HG02852 (cell line): ENCODE measurements around the gene PTF1A.

ENCODE experiments used
- ATAC-seq: cut with Tn5 transposase; IDR thresholded peaks from one replicate; pipeline ENCODE4 v1.9.1; 2021; ENCODE audit warnings: mild to moderate bottlenecking, moderate library complexity; ENCODE audit not compliant: unreplicated experiment

PTF1A gene

DNA sequence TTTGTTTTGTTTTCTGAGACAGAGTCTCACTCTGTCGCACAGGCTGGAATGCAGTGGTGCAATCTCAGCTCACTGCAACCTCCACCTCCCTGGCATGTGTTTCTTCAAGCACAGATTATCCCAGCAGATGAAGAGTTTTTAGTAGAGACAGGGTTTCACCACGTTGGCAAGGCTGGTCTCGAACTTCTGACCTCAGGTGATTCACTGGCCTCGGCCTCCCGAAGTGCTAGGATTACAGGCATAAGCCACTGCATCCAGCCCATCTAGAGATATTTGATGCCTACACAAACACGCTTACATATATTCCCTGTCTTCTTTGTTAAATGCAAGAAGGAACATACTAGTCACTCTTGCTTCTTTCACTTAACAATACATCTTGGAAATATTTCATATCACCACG is 5.9 kb upstream of the PTF1A start:
- no peak for ATAC-seq

- no peak for ATAC-seq
Observed at GRCh38 chr10:23186697-23187096, 5.4 kb upstream of the PTF1A start.

- no peak for ATAC-seq
Observed at GRCh38 chr10:23187155-23187554, 5.0 kb upstream of the PTF1A start.

DNA sequence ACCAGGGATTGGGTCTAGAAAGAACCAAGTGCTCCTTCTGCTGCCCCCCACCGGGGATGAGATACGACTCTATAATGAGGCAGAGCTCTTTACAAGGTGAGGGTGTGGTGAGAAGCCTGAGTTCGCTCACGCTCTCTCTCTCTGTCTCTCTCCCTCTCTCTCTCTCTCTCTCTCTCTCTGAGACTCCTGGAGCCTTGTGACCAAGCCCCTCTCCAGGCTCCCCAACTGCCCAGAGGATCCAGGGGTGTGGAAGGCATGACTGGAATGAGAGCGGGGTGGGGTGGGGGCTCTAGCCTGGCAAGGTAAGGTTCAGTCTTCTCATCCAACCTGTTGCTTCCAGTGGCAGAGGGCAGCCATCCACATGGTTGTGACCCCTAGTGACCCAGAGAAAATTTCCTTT is 3.1 kb upstream of the PTF1A start:
- no peak for ATAC-seq

- ATAC-seq, result no peak
Observed at GRCh38 chr10:23190872-23191763, 994 bp upstream of the PTF1A start.

GRCh38 chr10:23192712-23193434 is 761 bp downstream of the PTF1A start:
- ATAC-seq, result no peak

DNA sequence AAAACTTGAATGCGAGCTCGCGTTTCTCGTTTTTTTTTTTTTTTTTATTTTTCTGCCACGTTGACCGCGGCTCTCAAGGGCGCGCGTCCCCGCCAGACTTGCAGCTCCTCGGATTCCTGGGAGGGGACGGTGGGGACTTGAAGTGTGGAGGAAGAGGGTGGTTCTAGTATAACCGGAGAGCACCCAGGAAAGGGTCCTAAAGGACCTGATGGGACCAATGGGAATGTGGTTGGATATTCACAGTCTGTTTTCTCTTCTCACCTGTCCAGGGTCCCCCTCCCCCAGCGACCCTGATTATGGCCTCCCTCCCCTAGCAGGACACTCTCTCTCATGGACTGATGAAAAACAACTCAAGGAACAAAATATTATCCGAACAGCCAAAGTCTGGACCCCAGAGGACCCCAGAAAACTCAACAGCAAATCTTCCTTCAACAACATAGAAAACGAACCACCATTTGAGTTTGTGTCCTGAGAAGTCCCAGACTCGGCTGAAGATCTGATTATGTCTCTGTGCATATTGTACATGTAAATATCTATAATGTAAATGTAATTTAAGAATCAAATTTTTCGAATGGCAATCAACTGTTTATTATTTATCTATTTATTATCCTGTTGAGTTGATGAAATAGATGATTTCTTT is 1.4 kb downstream of the PTF1A start:
- ATAC-seq, result no peak

GRCh38 chr10:23194471-23194965 is 2.4 kb downstream of the PTF1A start:
- ATAC-seq, result no peak

DNA sequence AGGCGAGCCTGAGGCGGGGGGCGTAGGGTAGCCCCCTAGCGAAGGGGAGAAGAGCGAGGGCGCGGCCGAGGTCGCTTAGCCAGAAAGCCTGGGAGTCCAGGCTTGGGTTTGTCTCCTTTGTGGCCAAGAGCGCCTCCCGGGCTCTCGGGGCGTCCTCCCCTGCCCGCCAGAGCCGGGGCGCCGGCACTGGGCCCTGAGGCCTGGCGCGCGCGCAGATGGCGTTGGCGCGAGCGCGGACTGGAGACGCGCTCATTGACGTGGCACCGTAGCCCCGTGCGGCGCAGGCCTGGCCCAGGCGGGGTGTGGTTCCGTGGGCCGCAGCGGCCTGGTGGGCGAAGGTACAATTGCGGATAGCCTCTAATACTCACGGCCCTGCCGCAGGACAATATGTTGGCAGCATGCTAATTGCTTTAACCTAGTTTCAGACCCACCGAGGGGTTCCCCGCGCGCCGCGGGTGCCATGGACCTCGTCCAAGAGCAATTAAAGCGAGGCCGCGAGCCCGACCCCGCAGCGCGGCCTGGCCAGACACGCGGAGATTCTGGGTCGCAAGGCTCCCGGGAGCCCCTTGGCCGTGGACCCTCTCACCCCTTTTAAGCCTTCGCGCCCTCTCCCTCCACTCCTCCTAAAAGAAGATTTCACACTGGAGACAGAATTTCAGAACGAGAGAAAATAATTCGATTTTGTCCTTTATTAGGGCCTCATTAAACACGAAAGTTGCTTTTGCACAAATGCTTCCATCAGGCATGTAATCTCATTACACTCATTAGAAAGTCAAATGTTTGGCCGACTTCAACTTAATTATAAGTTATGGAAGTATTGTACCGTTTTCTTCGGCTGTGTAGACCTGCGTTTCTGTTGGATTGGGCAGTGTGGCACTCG is 3.1 kb downstream of the PTF1A start:
- no peak for ATAC-seq

GRCh38 chr10:23195846-23196600 is 3.9 kb downstream of the PTF1A start:
- ATAC-seq, result no peak

- no peak for ATAC-seq
Observed at GRCh38 chr10:23196915-23197314, 4.8 kb downstream of the PTF1A start.

DNA sequence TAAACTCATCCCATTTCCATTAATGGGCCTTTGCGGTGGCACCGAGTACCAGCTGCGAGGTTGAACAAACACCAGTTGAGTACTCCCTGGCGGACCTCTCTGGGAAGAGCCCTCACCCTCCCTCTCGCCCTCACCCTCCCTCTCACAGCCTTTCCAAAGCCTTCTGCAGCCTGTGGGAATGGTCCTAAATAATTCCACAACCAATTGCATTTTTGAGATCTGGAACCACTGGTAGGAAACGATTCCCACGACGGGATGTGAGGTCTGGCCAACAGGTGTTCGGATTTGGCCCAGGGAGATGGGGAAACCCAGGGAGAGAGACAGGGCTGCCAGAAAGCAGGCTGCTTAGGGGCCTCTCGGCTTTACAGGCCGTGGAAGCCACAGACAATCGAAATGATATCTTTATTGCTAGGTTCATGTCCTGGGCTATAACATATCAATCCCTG is 5.3 kb downstream of the PTF1A start:
- ATAC-seq, result no peak

DNA sequence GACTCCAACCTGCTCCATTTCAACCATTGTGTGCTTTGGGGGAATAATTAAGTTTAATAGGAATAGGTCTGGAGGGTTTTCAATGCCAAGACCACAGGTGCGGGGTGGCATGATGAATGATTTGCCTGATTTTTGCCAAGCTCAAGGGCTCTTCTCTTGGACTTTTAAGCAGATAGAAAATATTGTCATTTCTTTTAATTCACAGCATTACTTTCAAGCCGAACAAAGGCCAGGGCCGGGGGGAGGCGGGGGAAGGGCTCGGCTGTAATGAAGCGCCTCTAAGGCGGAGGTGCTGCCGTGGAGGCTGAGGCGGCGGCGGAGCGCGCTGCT is 6.5 kb downstream of the PTF1A start:
- no peak for ATAC-seq

DNA sequence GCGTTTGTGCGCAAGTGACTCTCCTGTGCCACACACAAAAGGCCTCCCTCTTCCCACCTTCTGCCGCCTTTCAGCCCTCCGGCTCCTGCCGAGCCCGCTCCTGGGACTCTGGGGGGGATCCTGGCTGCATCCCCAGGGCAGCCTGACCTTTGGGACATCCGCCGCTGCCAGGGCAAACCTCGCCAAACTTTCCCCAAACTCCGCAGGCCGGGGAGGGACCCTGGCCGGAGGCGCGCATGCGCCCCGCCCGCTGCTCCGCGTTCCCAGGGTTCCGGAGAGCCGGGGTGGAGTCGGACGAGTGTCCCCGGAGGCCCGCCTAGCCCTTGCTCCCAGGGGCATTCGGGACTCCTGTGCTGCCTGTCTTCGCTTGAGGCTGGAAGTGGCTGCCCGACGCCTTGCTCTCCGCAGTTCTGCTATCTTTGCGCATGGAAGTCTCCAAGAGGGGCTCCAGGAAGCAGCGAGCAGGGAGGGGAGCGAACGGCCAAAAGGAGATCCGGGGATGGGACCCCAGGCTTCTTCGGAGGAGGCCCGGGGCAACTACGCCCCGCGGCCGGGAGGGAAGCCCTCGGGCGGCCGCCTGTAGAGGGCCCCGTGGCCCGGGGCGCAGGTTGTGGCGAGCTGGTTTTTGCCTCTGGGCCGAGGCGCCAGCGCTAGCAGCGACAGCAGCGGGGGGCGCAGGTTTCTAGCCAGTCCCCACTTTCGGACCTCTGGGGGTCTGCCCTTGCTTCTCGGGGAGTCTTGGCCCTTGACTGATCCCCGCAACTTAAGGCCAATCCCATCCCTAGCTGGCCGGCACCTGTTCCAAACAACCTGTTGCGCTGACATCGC is 7.0 kb downstream of the PTF1A start:
- ATAC-seq, result no peak

DNA sequence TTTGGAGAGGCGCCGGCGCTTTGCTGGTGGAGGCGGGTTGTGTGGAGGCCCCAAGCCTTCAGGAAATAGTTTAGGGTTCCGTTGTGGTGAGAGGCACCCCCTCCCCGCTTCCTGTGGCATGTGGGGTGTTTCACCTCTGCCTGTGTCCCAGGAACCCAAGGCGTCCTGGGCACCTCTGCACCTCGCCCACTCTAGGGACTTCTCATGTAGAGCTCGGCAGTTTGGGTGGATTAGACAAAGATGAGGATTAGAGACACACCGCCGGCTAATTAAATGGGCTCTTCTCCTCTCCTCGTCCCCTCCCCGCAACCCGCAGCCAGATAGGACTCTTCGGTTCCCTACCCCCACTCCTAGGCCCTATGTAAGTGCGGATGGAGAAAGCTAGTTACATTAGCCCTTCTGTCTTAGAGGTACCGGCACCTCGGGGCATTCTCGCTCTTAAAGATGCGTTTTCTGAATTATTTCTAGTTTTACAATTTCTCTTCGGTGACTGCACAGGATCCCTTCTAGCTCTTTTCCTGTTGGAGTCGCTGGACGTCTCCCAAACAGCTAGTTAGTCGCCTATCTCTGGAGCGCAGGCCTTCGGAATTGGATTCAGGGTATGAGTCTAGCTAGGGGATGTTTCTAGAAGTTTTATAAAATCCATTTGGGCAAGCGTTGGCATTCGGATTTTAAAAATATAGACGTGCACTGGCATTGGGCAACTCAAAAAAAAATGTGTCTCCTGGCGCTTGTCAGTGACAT is 7.8 kb downstream of the PTF1A start:
- ATAC-seq, result no peak

DNA sequence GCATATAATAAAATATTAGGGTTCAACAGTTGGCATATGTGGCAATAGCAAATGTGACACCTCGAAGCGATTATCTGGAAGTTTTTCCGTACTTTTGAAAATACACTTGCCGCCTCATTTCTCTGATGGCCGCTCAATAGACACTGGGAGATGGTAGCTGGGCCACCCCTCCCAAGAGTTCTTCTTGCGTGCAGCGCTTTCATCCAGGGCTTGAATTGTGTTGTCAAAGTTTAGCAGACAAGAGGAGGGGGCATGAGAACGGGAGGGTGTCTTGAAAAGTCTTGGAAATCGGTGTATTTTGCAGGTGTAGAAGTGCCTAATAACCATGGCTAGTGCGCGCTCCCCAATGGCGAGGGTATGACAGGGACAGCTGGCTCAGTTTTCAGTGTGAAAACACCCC is 8.5 kb downstream of the PTF1A start:
- no peak for ATAC-seq

DNA sequence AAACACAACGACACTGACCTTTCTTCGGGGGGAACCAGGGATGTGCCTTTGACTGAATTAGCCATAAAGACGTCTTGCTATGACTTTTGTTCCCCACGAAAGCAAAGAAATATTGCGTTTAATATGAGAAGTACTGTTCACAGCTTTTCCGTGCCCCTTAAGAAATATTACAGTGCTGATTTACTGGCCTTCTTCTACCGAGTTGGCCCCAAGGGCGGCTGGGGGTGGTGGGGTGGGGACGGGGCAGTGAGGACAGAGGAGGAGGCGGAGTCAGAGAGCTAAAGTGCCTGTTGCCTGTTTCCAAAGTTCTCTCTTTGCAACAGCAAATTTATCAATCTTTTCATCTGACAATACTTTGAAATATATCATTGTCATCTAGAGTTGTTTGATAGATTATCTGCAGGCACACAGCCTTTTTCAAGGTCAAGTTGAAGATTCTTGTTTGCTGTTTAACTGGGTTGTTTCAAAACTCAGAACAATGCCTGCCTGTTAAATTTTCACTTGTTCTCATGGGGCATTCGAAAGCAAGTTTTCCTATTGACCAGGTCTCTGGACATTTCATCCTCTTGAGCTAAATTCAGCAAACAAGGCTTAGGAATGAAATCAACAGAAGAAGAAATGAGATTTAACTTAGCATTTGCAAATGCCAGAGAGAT is 9.0 kb downstream of the PTF1A start:
- ATAC-seq, result no peak

- no peak for ATAC-seq
Observed at GRCh38 chr10:23201837-23202236, 9.7 kb downstream of the PTF1A start.
